Cortex of kidney (tissue), 1 donor: ENCODE results near the gene ATRN.
"Not testable (repeated sequence)": the region's sequence is repeated elsewhere in the genome, so short reads cannot be mapped to it uniquely, and the experiment has no call there.

Experiments
- DNase-seq: peaks from one replicate; lab custom pipeline; 2025; lab: John Stamatoyannopoulos, UW

Gene ATRN

GRCh38 chr20:3470208-3470626, 601 bp upstream of the ATRN start:
- DNase-seq, result no peak

DNA sequence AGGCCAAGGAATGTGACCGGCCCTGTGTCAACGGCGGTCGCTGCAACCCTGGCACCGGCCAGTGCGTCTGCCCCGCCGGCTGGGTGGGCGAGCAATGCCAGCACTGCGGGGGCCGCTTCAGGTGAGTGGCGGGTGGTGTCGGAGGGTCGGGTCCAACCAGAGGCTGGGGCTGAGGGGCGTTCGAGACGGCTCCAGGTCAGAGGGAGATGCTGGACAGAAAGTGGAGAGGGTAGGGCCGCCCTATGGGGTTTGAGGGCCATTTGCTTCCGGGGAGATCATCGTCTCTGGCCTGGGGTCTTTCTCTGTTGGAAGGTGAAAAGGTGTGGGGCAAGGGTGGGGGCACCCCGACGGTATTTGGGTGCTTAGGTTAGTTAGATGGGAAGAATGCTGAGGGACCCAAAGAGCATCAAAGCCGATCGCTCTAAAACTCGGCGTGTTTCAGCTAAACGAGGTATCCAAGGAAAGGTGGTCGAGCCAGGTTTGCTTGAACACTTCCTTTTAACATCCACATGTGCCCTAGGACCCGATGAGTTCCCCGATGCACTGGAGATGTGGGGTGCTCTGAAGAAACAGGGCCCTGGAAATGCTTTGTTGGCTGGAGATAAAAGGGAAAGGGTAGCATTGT, 691 bp downstream of the ATRN start:
- no peak for DNase-seq

GRCh38 chr20:3472105-3472504, 1.3 kb downstream of the ATRN start:
- no peak for DNase-seq

- DNase-seq, result no peak
These were observed 2.5 kb downstream of the ATRN start for GRCh38 chr20:3473324-3473723.

- no peak for DNase-seq
These were observed 3.1 kb downstream of the ATRN start for GRCh38 chr20:3473944-3474343.

GRCh38 chr20:3477003-3477860, 6.4 kb downstream of the ATRN start:
- not testable (repeated sequence) for DNase-seq

DNA sequence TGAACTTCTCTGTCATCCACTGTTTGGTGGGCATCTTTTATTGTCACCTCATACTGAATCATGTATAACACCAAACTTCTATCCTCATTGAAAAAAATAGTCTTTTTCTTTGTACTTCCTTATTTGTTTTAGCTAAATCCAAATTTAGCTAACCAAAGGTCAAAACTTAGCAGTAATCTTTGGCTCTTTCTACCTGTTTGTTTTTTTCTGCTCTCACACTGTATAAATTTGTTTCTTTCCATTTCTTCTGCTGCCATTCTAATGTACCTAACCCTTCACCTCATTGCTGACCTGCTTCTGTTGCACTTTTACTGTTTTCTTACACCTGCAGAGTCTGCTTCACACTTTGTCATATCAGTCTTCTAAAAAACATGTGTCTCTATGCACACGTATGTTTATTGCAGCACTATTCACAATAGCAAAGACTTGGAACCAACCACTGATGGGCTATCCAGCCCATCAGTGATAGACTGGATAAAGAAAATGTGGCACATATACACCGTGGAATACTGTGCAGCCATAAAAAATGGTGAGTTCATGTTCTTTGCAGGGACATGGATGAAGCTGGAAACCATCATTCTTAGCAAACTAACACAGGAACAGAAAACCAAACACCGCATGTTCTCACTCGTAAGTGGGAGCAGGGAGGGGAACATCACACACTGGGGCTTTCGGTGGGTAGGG, 7.2 kb downstream of the ATRN start:
- no peak for DNase-seq

DNA sequence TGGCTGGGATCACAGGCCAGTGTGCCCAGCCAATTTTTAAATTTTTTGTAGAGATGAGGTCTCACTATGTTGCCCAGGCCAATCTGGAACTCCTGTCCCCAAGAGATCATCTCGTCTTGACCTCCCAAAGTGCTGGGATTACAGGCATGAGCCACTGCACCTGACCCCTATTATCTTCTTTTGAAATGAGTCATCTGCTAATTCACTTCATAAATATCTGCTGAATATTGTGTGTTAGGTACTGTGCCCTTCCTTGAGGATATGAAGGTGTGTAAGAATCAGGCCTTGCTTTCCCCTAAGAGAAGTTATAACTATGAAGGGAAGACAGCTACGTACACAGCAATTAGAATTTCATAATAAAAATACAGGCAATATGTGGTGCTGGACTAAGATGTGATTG, 8.2 kb downstream of the ATRN start:
- no peak for DNase-seq

DNA sequence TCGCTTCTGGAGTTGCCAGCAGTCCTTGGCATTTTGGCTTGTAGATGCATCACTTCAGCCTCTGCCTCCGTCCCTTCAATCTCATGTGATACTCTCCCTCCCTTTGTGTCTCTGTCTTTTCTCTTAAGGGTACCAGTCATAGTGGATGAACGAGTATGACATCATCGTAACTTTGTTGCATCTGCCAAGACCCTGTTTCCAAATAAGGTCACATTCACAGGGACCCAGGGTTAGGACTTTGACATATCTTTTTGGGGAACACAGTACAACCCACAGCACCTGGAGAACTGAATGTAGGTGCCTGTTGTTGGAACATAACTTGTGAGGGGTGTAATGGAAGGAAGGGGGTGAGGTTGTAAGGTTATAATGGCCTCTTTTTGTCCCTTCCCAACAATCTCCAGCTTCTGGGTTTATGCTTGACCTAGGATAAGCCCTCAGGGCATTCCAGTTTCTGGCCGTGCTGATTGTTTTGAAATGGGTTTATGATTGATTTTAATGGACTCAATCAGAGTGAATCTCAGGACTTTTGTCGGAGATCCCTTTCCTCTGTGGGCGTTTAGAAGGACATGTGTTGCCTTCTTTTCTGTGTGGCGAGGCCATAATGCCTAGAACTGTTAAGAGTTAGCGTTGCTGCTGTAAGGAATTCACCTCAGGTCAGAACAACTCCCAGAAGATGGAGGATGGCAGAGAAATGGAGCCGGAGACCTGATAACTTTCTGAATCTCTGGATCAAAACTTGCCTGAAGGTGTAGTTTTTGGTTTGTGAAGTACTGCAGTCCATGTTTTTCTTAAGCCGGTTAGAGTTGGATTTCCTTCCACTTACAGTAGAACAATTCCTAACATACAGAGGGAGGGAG, 9.2 kb downstream of the ATRN start:
- DNase-seq, result no peak

DNA sequence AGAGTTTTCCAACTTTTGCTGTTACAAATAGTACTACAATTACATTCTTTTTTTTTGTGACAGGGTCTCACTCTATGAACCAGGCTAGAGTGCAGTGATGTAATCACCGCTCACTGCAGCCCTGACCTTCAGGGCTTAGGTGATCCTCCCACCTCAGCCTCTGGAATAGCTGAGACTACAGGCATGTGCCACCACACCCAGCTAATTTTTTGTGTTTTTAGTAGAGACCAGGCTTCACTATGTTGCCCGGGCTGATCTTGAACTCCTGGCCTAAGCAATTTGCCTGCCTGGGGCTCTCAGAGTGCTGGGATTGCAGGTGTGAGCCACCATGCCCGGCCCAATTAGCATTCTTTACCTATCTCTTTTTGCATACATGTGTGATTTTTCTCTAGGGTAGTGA, 12.5 kb downstream of the ATRN start:
- DNase-seq, result no peak

- DNase-seq, result no peak
These were observed 13.0 kb downstream of the ATRN start for GRCh38 chr20:3483784-3484183.

- no peak for DNase-seq
These were observed 15.1 kb downstream of the ATRN start for GRCh38 chr20:3485913-3486312.

DNA sequence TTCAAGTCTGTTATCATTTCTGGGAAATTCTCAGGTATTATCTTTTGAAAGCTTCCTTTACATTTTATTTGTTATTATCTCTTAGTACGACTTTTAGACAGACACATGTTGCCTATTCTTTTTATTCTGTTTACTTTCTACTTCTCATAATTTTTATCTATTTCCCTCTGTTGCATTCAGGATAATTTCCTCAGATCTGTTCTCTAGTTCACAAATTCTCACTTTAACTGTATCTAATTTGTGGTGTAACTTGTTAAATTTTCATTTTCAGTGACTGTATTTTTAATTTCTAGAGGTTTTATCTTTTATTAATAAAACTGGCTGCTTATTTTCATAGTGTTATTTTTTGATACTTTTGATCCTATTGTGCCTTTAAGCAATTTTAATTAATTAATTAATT, 16.0 kb downstream of the ATRN start:
- no peak for DNase-seq

DNA sequence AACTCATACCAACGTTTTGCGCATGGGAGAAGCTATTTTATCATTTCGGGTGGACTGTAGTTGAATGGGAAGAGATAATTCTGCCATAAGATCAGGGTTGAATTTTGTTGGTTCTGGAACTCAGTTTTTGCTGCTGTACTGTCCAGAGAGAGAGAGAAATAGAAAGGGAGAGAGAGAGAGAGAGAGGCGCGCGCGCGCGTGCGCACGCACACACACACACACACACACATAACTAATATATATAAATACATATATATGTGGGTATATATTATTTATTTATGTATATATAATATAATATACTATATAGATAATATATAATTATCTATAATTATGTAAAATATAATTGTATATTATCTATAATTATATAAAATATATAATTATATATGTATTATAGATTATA, 21.9 kb downstream of the ATRN start:
- DNase-seq, result no peak

DNA sequence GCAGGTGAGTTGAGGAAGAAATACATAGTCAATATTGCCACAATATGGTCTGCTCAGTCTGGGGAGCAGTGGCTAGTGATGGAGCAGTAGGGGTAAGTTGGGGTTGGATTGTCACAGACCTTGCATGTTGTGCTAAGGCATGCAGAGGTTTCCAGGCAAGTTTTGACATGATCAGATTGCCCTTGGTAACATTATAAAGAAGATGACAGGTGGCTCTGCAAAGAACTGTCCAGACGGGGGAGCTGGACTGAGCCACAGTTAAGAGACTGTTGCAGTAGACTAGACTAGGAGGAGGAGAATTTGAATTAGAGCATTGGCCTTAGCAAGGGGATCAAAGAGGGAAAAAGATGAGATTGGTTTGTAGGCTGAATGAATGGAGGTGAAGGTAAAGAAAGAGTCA, 23.4 kb downstream of the ATRN start:
- DNase-seq, result no peak

GRCh38 chr20:3502878-3503277, 32.1 kb downstream of the ATRN start:
- DNase-seq, result no peak

DNA sequence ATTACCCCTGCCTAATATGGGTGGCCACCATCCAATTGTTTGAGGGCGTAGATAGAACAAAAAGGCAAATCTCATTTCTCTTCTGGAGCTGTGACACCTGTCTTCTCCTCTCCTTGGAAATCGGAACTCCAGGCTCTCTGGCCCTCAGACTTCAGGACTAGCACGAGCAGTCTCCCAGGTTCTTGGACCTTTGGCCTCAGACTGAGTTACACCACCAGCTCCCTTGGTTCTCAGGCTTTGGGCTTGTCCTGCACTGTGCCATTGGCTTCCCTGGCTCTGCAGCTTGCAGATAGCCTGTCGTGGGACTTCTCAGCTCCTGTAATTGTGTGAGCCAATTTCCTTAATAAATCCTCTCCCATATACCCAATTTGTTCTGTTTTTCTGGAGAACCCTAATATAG, 34.3 kb downstream of the ATRN start:
- no peak for DNase-seq

DNA sequence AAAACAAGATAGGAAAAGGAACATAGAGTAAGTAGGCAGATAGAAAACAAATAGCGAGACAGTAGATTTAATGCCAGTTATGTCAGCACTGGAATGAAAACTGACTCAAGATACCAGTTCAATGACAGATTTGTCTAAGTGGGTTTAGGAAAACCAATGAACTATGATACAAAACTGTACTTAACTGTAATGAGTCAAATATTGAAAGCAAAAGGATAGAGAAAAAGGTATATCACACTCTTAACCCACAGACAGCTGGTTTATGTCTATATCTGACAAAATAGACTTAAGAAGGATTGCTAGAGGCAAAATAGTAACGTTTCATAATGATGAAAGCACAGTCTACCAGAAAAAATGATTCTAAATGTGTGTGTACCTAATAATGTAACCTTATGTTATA, 38.2 kb downstream of the ATRN start:
- DNase-seq, result no peak

DNA sequence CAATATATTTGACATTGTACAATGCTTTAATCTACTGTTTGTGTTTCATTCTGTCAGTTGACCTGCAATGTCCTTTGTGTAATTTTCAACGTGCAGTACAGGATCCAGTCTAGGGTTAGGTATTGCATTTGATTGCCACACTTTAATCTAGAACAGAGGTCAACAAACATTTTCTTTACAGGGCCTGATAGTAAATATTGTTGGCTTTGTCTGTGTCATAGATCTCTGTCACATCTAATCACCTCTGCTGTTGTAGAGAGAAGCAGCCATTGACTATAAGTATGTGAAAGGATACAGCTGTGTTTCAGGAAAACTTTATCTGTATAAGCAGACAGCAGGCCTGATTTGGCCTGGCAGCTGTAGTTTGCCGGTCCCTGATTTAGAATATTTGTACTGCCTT, 39.3 kb downstream of the ATRN start:
- no peak for DNase-seq

- DNase-seq, result not testable (repeated sequence)
These were observed 41.4 kb downstream of the ATRN start for GRCh38 chr20:3512239-3512638.

- no peak for DNase-seq
These were observed 43.3 kb downstream of the ATRN start for GRCh38 chr20:3514012-3514642.
